ENCODE results near the gene SORCS2.
"Not testable (repeated sequence)": the region's sequence is repeated elsewhere in the genome, so short reads cannot be mapped to it uniquely, and the experiment has no call there.

Gene SORCS2

GRCh38 chr4:7160951-7161440 lies 31.3 kb upstream of the SORCS2 start:
- DNase-seq = no peak

- peak; percentile 14 for DNase-seq
Measured at GRCh38 chr4:7161721-7162214, 30.6 kb upstream of the SORCS2 start.

DNA sequence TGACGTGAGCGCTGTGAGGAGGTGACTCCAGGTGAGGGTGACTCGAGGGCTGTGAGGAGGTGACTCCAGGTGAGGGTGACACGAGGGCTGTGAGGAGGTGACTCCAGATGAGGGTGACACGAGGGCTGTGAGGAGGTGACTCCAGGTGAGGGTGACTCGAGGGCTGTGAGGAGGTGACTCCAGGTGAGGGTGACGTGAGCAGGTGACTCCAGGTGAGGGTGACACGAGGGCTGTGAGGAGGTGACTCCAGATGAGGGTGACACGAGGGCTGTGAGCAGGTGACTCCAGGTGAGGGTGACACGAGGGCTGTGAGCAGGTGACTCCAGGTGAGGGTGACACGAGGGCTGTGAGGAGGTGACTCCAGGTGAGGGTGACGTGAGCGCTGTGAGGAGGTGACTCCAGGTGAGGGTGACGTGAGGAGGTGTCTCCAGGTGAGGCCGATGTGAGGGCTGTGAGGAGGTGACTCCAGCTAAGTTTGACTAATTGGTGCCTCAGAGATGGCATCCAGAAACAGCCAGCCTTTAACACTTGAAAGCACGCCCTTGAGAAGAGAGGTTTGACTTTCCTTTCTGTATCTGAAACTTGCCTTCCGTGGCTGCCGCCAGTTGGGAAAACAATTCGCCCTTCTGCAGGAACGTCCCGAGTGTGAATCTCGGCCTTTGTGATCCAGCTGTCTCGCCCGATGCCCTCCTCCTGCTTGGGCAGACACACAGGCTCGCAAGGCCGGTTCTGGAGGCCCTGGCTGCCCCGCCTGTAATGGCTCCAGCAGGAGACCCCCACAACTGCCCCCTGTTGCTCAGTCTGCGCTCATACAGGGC lies 27.1 kb upstream of the SORCS2 start:
- DNase-seq = not testable (repeated sequence)

DNA sequence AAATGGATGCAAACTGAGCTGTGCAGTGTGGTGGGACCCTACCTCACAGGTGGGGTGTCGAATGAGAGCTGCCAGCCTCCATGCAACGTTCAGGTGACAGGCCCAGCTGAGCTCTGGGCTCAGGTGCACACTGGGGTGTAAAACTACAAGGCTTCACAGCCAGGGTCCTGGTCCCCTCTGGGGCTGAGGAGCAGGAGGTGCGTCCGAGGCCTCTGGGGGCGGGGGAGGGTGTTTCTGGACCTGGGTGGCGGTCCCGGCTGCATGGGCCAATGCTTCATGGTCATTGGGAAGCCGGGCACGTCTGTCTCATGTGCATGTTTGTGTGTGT lies 26.5 kb upstream of the SORCS2 start:
- DNase-seq = no peak

GRCh38 chr4:7166237-7166636 lies 26.1 kb upstream of the SORCS2 start:
- DNase-seq = no peak

DNA sequence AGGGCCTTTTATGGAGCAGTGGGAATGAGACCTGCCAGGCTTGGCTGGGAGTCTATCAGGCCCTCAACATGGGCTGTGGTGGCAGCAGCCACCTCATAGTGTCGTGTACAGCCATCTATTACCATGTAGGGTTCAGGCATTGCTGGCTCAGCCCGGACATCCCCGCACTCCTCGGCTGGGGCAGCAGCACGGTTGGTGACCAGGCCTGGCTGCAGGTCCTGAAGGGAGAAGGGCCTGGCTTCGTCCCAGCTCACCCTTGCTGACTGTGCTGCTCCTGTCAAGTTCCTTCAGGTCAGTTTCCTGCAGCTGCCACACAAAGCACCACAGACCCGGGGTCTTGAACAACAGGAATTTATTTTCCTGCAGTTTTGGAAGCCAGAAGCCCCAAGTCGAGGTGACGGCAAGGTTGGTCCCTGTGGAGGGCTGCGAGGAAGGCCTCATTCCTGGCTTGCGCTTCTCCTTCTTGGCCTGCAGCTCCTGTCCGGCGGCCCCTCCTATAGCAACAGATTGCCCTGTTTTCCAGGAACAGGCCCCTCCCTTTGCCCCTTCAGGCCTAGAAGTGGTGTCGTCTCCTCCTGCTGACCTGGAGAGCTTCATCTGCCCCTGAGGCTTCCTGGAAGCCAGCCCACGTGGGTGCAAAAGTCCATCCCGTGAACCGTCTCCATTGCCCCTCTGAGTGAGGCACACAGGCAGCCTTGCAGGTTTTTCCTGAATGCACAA lies 25.2 kb upstream of the SORCS2 start:
- no peak for DNase-seq

DNA sequence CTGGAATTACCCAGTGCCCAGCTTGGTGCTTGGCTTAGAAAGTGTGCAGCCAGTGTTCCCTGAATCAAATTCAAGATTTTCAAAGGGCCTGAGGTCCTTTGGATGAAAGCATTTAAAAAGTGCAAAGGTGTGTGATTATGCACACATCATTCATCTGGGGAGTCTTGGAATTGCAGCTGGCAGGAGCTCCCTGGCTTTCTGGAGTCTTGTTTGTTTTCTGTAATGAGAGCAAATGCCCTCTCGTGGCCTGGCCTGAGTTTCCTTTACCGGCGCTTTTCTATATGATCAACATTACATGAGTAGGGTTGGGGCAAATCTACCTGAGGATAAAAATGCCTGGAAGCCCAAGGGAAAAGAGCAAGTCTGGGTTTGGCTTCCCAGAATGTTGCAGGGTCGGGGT lies 24.6 kb upstream of the SORCS2 start:
- no peak for DNase-seq

DNA sequence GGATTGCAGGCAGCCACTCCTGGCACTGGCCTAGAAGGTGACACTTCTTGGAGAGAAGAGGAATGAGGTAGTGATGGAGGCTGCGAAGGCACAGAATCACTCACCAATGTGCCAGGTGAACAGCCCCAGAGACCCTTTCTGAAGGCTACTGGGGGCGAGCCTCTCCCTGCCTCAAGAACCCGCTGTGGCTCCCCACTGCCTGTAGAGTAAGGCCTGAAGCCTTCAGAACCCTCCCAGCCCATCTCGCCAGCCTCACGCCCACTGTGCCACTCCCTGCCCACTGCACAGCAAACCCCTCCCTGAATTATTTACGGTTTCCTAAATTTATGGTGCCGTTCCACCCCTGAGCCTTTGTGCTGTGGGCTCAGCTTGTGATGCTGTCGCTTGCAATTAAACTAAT lies 24.2 kb upstream of the SORCS2 start:
- DNase-seq = no peak

GRCh38 chr4:7169134-7169533 lies 23.2 kb upstream of the SORCS2 start:
- no peak for DNase-seq

GRCh38 chr4:7170012-7170411 lies 22.3 kb upstream of the SORCS2 start:
- DNase-seq = no peak

DNA sequence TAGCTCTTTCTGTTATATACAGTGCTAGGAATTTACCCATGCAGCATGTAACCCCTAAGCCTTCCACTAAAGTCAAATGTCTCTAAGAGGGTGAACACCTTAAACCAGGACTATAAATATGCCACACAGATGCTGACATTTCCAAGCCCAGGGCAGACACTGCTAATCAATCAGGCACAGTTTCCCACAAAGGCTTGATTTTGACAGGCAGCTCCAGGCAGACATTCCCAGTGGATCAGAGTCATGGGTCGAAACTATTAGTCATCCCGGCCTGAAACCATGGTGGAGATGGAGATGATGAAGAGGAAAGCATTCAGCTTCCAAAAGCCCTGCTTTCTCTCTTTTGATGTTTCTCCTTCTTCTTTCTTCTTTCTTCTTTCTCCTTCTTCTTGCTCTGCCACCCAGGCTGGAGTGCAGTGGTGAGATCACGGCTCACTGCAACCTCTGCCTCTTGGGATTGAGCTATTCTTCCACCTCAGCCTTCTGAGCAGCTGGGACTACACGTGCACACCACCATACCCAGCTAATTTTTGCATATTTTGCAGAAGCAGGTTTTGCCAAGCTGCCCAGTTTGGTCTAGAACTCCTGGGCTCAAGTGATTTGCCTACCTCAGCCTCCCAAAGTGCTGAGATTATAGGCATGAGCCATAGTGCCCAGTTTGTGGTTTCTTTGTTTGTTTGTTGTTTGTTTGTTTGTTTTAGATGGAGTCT lies 21.0 kb upstream of the SORCS2 start:
- DNase-seq = peak; percentile 26

DNA sequence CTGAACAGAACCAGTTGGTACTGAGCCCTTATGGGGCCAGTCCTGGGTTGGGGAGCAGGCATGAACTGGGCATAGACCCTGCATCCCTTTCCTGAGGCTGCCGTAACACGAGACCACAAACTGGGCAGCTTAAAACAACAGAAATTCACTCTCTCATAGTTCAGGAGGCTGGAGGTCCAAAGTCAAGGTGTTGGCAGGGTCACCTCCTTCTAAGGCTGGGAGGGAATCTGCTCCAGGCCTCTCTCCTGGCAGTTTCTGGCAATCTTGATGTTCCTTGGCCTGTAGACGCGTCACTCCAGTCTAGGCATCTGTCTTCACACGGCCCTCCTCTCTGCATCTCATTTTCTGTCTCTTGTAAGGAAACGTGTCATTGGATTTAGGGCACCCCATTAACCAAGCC lies 19.8 kb upstream of the SORCS2 start:
- no peak for DNase-seq

DNA sequence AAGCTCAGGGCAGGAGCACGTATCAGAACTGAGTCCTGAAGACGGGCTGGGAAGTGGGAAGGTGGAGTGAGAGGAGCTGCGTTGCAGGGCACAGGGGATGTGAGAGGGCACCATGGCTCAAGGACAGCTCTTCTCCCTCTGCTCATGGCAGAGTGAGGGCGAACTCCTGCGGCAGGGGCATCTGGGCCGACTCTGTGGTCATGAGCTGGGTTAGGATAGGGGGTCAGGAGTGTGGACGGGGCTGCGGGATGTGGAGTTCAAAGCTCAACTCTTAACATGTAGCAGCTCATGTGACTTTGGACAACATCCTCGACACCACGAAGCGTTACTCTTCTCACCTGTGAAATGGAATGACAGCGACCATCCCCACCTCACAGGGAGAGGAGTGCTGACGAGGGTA lies 19.4 kb upstream of the SORCS2 start:
- no peak for DNase-seq

GRCh38 chr4:7173841-7174449 lies 18.4 kb upstream of the SORCS2 start:
- DNase-seq = no peak

GRCh38 chr4:7179158-7179557 lies 13.2 kb upstream of the SORCS2 start:
- DNase-seq = no peak

GRCh38 chr4:7180938-7181337 lies 11.4 kb upstream of the SORCS2 start:
- DNase-seq = no peak

DNA sequence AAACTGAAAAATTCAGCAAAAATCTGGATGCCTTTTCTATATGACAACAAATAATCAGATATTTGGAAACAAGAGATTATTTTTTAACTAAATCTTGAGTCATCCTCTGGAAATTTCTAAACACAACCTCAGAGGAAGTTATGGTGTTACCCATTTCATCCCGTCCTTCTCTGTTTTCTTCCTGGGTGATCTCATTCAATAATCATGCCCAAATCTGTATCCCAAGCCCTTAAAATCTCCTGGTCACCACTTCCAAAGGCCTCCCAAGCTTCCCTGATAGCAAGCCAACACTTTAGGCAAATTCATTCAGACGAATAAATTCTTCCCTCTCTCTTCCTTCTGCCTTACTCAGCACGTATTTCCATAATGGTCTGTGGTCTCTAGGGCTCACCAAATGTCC lies 9.7 kb upstream of the SORCS2 start:
- no peak for DNase-seq

DNA sequence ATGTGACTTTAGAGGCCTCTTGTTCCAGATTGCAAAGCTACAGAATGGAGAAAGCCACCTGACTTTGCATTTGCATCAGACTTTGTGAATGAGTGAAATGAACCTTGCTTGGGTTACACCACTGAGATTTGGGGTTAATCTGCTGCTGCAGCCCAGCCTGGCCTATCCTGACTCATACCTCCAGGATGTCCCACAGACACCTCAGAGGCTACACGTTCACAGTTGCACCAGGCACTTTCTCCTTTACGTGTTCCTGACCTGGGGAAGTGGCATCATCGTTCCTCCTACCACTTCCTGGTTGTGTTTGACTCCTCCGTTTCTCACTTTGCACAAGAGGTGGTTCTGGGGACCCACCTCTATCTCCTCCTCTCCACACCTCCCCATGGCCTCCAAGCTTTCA lies 9.2 kb upstream of the SORCS2 start:
- no peak for DNase-seq

GRCh38 chr4:7183780-7184460 lies 8.4 kb upstream of the SORCS2 start:
- DNase-seq = no peak

DNA sequence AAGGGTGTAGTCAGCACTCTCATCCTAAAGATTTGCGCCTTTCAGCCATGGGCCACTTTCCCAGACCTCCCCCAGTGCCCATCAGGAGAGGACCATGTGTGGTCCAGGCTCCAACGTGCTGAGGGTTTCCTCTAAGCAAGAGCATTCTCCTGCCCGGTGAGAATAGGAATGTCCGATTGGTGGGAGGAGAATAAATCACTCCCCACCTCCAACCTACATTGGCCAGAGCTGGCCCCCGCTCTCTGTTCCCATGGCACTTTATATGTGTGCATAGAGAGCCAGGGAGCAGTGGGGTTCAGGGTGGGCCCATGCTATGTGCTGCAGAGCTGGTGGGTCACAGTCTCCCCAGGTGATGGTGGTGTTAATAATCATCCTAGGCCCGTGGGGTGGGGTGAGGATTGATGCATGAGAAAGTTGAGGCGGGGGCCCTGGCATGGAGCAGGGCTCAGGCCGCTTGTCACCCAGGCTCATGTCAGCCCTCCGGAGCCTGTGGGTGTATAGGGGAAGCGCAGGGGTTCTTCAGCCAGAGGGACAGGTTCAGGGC lies 6.8 kb upstream of the SORCS2 start:
- no peak for DNase-seq

GRCh38 chr4:7186031-7186430 lies 6.3 kb upstream of the SORCS2 start:
- DNase-seq = no peak

DNA sequence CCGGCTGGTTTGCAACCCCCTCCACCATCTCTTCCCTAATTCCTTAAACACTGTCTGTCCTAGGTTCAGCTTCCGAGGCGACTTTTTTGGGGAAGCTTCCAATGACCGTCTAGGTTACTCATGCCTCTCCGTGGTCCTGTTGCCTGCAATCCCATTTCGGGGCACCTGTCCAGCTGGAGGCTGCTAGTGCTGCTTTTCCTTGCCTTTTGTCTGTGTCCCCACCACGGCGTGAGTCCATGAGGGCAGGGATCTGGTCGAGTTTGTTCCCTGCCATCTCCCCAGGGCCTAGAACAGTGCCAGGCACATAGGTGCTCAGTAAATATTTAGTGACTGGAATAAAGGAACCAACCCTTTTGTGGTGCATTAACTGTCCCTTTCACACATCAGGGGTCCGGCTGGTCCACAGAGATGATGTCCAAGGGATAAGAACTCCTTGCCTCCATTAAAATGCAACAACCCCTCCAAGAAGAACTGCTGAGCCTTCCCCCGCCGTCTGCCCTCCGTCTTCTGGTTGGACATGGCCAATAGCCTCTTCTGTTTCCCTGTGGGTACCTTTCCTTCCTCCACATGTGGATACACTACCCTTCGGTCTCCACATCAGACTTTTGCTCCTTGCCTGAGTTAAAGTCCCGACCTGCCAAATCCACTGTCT lies 5.7 kb upstream of the SORCS2 start:
- no peak for DNase-seq

All from fibroblast of skin of right biceps (primary cell).